K562 (cell line): ENCODE measurements around the gene TMIGD2. TPM values are rescaled to one million over a fixed set of nuclear protein-coding genes. Genes with fewer than 3 reads are reported as not detected.
"Not testable (repeated sequence)": the region's sequence is repeated elsewhere in the genome, so short reads cannot be mapped to it uniquely, and the experiment has no call there.

Experiments
- ATAC-seq: fragments of 200-7000 bp; cut with Tn5 transposase; 3 replicates; pipeline ENCODE4 v1.9.1; 2020; ENCODE audit warnings: moderate library complexity
- BruUV-seq: library from RNA; stranded (reverse); fragments of 400-500 nt; replicated peaks from 2 replicates; lab custom pipeline; 2021; lab: Mats Ljungman, UMichigan
- CTCF ChIA-PET: fragments of 300-600 bp; formaldehyde crosslinking; extraction: SDS; loops from one replicate; lab custom pipeline; 2021; ENCODE audit warnings: low intra/inter-chr PET ratio; lab: Yijun Ruan, JAX
- POLR2A ChIA-PET: fragments of 300-600, 350-650 bp; sonication (Branson Sonifier 250); formaldehyde crosslinking; extraction: SDS; loops from one replicate; lab custom pipeline; 2021; ENCODE audit warnings: antibody characterized with exemption, inconsistent platforms; lab: Yijun Ruan, JAX
- DNase-seq, 4 experiments: peaks; one replicate each; pipeline versions ENCODE4 v3.0.0 to v3.0.0-alpha.2; 2011 to 2018; ENCODE audit warnings: low spot score in 3 of 4, mixed read lengths in 3 of 4; ENCODE audit errors: extremely low read depth in 1 of 4
- FAIRE-seq: peaks from 2 replicates; lab custom pipeline; 2011; peaks lifted over from hg19 to GRCh38; lab: Jason Lieb, UNC
- H2AFZ ChIP-seq: 2 replicates; pipeline ENCODE4 v1.6.0; 2011; ENCODE audit warnings: low read depth, low read length, control low read depth, inconsistent platforms
- H3K27ac ChIP-seq: fragments of 200-600 bp; 3 replicates; pipeline ENCODE4 v1.8.0; 2011; ENCODE audit warnings: low read depth, mild to moderate bottlenecking, control low read depth, inconsistent platforms, low read length, moderate library complexity, mixed read lengths; ENCODE audit errors: extremely low read depth
- H3K27me3 ChIP-seq, 2 experiments: fragments of 300-600 bp in 1 of 2; 2 replicates in 1 of 2; 3 replicates in 1 of 2; pipeline versions ENCODE4 v1.6.0 to v1.8.0; 2011; ENCODE audit warnings: inconsistent platforms in 2 of 2, low read length in 2 of 2, mild to moderate bottlenecking in 1 of 2, mixed read lengths in 1 of 2, moderate library complexity in 1 of 2; ENCODE audit not compliant: control insufficient read depth in 2 of 2, insufficient read depth in 2 of 2
- H3K36me3 ChIP-seq: fragments of 300-600 bp; 3 replicates; pipeline ENCODE4 v1.8.0; 2011; ENCODE audit warnings: mild to moderate bottlenecking, low read length, inconsistent platforms; ENCODE audit not compliant: control insufficient read depth, insufficient read depth
- H3K4me1 ChIP-seq, 2 experiments: fragments of 200-600 bp in 1 of 2; replicated peaks in 1 of 2; 2 replicates in 1 of 2; 3 replicates in 1 of 2; pipeline versions ENCODE4 v1.5.1 to v1.8.0; 2011; ENCODE audit warnings: inconsistent platforms in 2 of 2, low read length in 2 of 2, mild to moderate bottlenecking in 1 of 2, mixed read lengths in 1 of 2, moderate library complexity in 1 of 2; ENCODE audit not compliant: control insufficient read depth in 2 of 2, insufficient read depth in 2 of 2
- H3K4me2 ChIP-seq: 2 replicates; pipeline ENCODE4 v1.6.1; 2011; ENCODE audit warnings: low read length, control low read depth, inconsistent platforms, mixed read lengths; ENCODE audit not compliant: insufficient read depth
- H3K4me3 ChIP-seq: fragments of 200-600 bp; sonication (generic), shearing (Covaris generic); 2 replicates; pipeline ENCODE4 v1.5.1; 2016; ENCODE audit warnings: control low read depth, inconsistent platforms
- H3K79me2 ChIP-seq: fragments of 200-600 bp; 3 replicates; pipeline ENCODE4 v1.8.0; 2011; ENCODE audit warnings: low read length, inconsistent platforms; ENCODE audit not compliant: control insufficient read depth, insufficient read depth
- H3K9ac ChIP-seq, 2 experiments: 2 replicates each; pipeline versions ENCODE4 v1.6.0 to v1.6.1; 2011; ENCODE audit warnings: low read depth in 2 of 2, low read length in 2 of 2, control low read depth in 1 of 2, inconsistent platforms in 1 of 2, mild to moderate bottlenecking in 1 of 2, mixed read lengths in 1 of 2; ENCODE audit not compliant: insufficient read depth in 1 of 2
- H3K9me1 ChIP-seq: one replicate; pipeline ENCODE4 v1.6.0; 2011; ENCODE audit warnings: inconsistent platforms, mild to moderate bottlenecking, low read length, moderate library complexity; ENCODE audit not compliant: control insufficient read depth, insufficient read depth
- H3K9me3 ChIP-seq: replicated peaks from 2 replicates; pipeline ENCODE4 v1.5.1; 2011; ENCODE audit warnings: low read depth, low read length, inconsistent platforms; ENCODE audit not compliant: control insufficient read depth, insufficient read depth
- H4K20me1 ChIP-seq: replicated peaks from 2 replicates; pipeline ENCODE4 v1.6.1; 2011; ENCODE audit warnings: low read length, inconsistent platforms, mixed read lengths; ENCODE audit not compliant: control insufficient read depth, insufficient read depth
- BDP1 ChIP-seq: IDR thresholded peaks from 3 replicates; pipeline ENCODE4 v1.6.1; 2011; ENCODE audit not compliant: insufficient read length, insufficient read depth
- BRCA1 ChIP-seq, 2 experiments: fragments of 450-650 bp in 1 of 2; sonication (generic) in 1 of 2; formaldehyde crosslinking in 1 of 2; IDR thresholded peaks; 2 replicates each; pipeline versions ENCODE4 v1.5.0 to v1.6.1; 2017 to 2020; ENCODE audit warnings: mild to moderate bottlenecking in 1 of 2, missing genetic modification reagents in 1 of 2
- CBX1 ChIP-seq: sonication (generic); IDR thresholded peaks from 2 replicates; pipeline ENCODE4 v1.6.1; 2016; ENCODE audit warnings: antibody characterized with exemption, low read depth, mild to moderate bottlenecking
- GATAD2A ChIP-seq: fragments of 450-650 bp; IDR thresholded peaks from 2 replicates; pipeline ENCODE4 v1.6.1; 2017
- GTF2F1 ChIP-seq: IDR thresholded peaks from 2 replicates; pipeline ENCODE4 v1.6.1; 2011; ENCODE audit warnings: low read depth, low read length, improper control_type of control experiment
- HMBOX1 ChIP-seq: sonication (generic); IDR thresholded peaks from 2 replicates; pipeline ENCODE4 v1.6.1; 2016
- ILF3 ChIP-seq: fragments of 450-650 bp; IDR thresholded peaks from 2 replicates; pipeline ENCODE4 v1.6.1; 2018; ENCODE audit warnings: antibody characterized with exemption, mild to moderate bottlenecking, moderate library complexity, borderline replicate concordance
- KDM5B ChIP-seq: fragments of 200-600 bp; sonication (generic); IDR thresholded peaks from 2 replicates; pipeline ENCODE4 v1.6.1; 2012; ENCODE audit warnings: low read depth, mild to moderate bottlenecking, moderate library complexity, low read length, control low read depth, inconsistent platforms; ENCODE audit not compliant: insufficient replicate concordance
- MECOM ChIP-seq: fragments of 250-450 bp; sonication (Bioruptor Pico); IDR thresholded peaks from 2 replicates; pipeline ENCODE4 v1.8.0; 2022; ENCODE audit warnings: inconsistent platforms
- MITF ChIP-seq: IDR thresholded peaks from 2 replicates; pipeline ENCODE4 v1.6.1; 2014; ENCODE audit warnings: antibody characterized with exemption
- PPARD ChIP-seq: fragments of 250-450 bp; sonication (Bioruptor Pico); IDR thresholded peaks from 2 replicates; pipeline ENCODE4 v1.8.0; 2022; ENCODE audit warnings: inconsistent platforms, mild to moderate bottlenecking, moderate library complexity
- USF1 ChIP-seq: sonication (generic); formaldehyde crosslinking; IDR thresholded peaks from 2 replicates; pipeline ENCODE4 v1.9.0; 2022; ENCODE audit warnings: mild to moderate bottlenecking, missing genetic modification reagents
- ZFP1 ChIP-seq: fragments of 450-650 bp; formaldehyde crosslinking; IDR thresholded peaks from 2 replicates; pipeline ENCODE4 v1.4.0; 2020; ENCODE audit warnings: mild to moderate bottlenecking, mixed read lengths
- ZNF197 ChIP-seq: fragments of 200-800 bp; sonication (Bioruptor generic); IDR thresholded peaks from 2 replicates; pipeline ENCODE4 v1.6.1; 2016; ENCODE audit warnings: low read depth, missing genetic modification characterization, missing compliant biosample characterization
- WGBS: fragments of 100-300 bp; shearing (Covaris generic); methylation state at CpG from one replicate; pipeline ENCODE4 v1.1.6; 2016; ENCODE audit warnings: low coverage, mixed read lengths; ENCODE audit not compliant: insufficient coverage; ENCODE audit errors: missing lambda C conversion rate; 5-methylcytosine and 5-hydroxymethylcytosine counted together
- in situ Hi-C: fragments of 300-500 bp; cut with MboI; formaldehyde crosslinking; loops from 4 replicates; pipeline ENCODE4 v1.15.0; 2018; ENCODE audit warnings: inconsistent platforms, mixed read lengths
- intact Hi-C: fragments of 100-400 bp; cut with micrococcal nuclease; formaldehyde crosslinking; loops from 2 replicates; pipeline ENCODE4 v1.14.2; 2022
- polyA plus RNA-seq, 8 experiments: library from polyadenylated mRNA; depleted of rRNA in 4 of 8; stranded (reverse) in 5 of 8; unstranded in 3 of 8; fragments of >200 nt; fragmentation: Nextera tagmentation in 2 of 8; fragmentation: Illumina TruSeq in 1 of 8; extraction: Ambion mirVana in 2 of 8; extraction: Trizol in 1 of 8; gene quantifications; 2 replicates each; pipeline versions ENCODE4 v1.2.1 to v1.2.3, GENCODE V29; 2011 to 2014; ENCODE audit warnings: inconsistent platforms in 1 of 8, missing spikeins in 1 of 8
- total RNA-seq, 7 experiments: library from RNA; depleted of rRNA in 6 of 7; stranded (reverse); fragments of >200 nt in 6 of 7; fragmentation: Illumina TruSeq in 2 of 7; extraction: Trizol in 2 of 7; gene quantifications; 2 replicates each; pipeline versions ENCODE4 v1.2.1 to v1.2.3, GENCODE V29; 2011 to 2021; ENCODE audit warnings: low replicate concordance in 1 of 7

TMIGD2 gene
- total and polyA plus RNA-seq, 9 of the 15 experiments (the other 6 are each of a cell fraction or from before 2014, with no cell fraction given): not detected

GRCh38 chr19:4274321-4274686 lies 27.9 kb downstream of the TMIGD2 start:
- H3K79me2 ChIP-seq, CTCF ChIA-PET, H2AFZ ChIP-seq, DNase-seq, H3K27ac ChIP-seq, H3K36me3 ChIP-seq, H3K9me3 ChIP-seq, FAIRE-seq, BruUV-seq, intact Hi-C loops, H3K27me3 ChIP-seq, H3K4me2 ChIP-seq, H4K20me1 ChIP-seq, H3K9ac ChIP-seq, ATAC-seq, H3K4me3 ChIP-seq, H3K9me1 ChIP-seq: not testable (repeated sequence)
- POLR2A ChIA-PET: interaction anchor here (1.1 kb wide), 1 partner anchor 145 kb away, joined by 3 read pairs; no protein-coding TSS in a partner anchor
- in situ Hi-C loops: loop anchor here (5.0 to 10.0 kb wide), 2 partner anchors 70 to 243 kb away; partner anchors contain the start of genes MPND and PLIN4
- WGBS: 82% methylated on average over 6 of the region's 6 CpGs
- peaks cover 0 to 12% of the 10 kb centered on the region in 2 experiments; a peak in 4 of 5 replicates for H3K4me1 ChIP-seq

DNA sequence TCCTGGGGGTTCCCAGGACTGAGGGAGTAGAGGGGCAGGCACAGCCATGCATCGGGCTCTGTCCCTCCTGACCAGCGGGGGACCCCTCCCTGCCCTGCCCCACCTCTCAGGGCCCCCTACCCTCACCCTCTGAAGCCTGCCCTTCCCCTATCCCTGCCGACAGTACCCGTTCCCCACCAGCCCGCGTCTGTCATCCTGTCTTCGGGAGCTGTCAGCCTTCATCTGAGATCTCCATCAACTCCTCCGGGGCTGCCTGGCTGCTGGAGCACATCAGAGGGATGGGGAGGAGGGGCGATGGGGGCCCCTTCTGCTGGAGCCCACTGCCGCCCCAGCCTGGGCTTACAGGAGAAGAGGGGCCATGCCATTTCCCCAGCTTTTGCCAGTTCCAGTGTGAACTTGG lies 29.3 kb downstream of the TMIGD2 start:
- H2AFZ ChIP-seq: no peak overlapping the region
- intact Hi-C loops: no loop called here
- H3K27me3 ChIP-seq: no peaks in the 10 kb centered on the region
- no peak overlapping the region for H3K27ac ChIP-seq
- peaks cover 13% of the 10 kb centered on the region; the same call in 1 of the 3 replicates for H3K36me3 ChIP-seq
- FAIRE-seq (no peak), DNase-seq (no peak), ATAC-seq (no peak)
- no peak overlapping the region for H3K4me2 ChIP-seq
- H3K4me3 ChIP-seq: no peak overlapping the region
- no peak overlapping the region for H3K9ac ChIP-seq
- CTCF ChIA-PET: no interaction called here
- POLR2A ChIA-PET: no interaction called here
- peaks cover 0 to 10% of the 10 kb centered on the region in 2 experiments; a peak in 3 of 5 replicates for H3K4me1 ChIP-seq
- in situ Hi-C loops: loop anchor here (5.0 to 10.0 kb wide), 2 partner anchors 72 to 244 kb away; partner anchors contain the start of genes MPND and PLIN4
- BruUV-seq: no TSS peak
- H3K79me2 ChIP-seq: no peaks in the 10 kb centered on the region
- WGBS: 76% methylated on average over 8 of the region's 10 CpGs
- H4K20me1 ChIP-seq: no peaks in the 10 kb centered on the region
- H3K9me1 ChIP-seq: no peaks in the 10 kb centered on the region
- H3K9me3 ChIP-seq: no peaks in the 10 kb centered on the region
- TF ChIP-seq ZFP1 (CRISPR knock-in tag) (no peak), PPARD (CRISPR knock-in tag) (no peak), GTF2F1 (no peak), ZNF197 (CRISPR knock-in tag) (no peak), HMBOX1 (no peak), ILF3 (no peak), BRCA1 (IDR thresholded peaks at IDR 0.05) (no peak), BRCA1 (CRISPR knock-in tag; IDR thresholded peaks at IDR 0.05) (no peak), KDM5B (no peak), USF1 (CRISPR knock-in tag) (no peak), BDP1 (no peak), MITF (no peak), CBX1 (no peak), MECOM (CRISPR knock-in tag) (no peak), GATAD2A (no peak)
